ENCODE measurements around the gene GTF2H2.
"Not testable (repeated sequence)": the region's sequence is repeated elsewhere in the genome, so short reads cannot be mapped to it uniquely, and the experiment has no call there.

The GTF2H2 gene

DNA sequence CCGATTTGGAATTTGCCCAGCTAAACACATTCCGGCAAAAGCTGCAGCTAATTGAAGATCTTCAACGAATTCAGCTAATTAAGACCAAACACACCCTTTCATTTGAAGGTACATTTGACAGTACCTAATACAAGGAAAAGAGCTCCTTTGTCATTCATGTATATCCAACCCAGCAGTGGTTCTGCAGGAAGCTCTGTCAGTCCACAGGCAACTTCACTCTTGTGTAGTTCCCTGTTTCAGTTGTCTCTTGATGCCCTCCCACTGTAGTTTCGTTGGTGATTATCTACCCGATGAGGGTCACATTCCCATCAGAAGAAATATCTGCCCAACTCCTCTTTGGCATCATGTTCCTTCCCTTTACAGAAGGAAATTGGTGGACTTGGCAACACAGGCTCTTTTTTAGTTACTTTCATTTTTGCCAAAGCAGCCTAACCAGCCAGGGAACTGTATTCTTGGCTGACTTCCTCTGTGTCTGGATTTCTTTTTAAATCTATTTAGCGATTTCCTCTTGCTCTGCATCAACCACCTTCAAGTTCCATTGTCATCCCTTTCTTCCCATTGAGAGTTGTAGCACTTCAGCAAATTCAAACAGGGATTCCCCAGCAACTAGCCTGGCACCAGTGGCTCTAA, 49.0 kb downstream of the GTF2H2 start:
- not testable (repeated sequence) for H3K4me3 ChIP-seq (ENCODE audit: low read depth, low read length); DNase-seq (ENCODE audit: low read depth)

GRCh38 chr5:71014176-71014575, 53.3 kb downstream of the GTF2H2 start:
- no peak for DNase-seq (ENCODE audit: low read depth)
- TF ChIP-seq CTCF (conservative IDR thresholded peaks at IDR 0.05; ENCODE audit: low read depth, low read length) = no peak
- no peak overlapping the region for H3K4me3 ChIP-seq (ENCODE audit: low read depth, low read length)

- TF ChIP-seq CTCF (conservative IDR thresholded peaks at IDR 0.05; ENCODE audit: low read depth, low read length) = no peak
- no peak overlapping the region for H3K4me3 ChIP-seq (ENCODE audit: low read depth, low read length)
- DNase-seq (ENCODE audit: low read depth) = no peak
Observed at GRCh38 chr5:71013575-71013974, 53.9 kb downstream of the GTF2H2 start.

DNA sequence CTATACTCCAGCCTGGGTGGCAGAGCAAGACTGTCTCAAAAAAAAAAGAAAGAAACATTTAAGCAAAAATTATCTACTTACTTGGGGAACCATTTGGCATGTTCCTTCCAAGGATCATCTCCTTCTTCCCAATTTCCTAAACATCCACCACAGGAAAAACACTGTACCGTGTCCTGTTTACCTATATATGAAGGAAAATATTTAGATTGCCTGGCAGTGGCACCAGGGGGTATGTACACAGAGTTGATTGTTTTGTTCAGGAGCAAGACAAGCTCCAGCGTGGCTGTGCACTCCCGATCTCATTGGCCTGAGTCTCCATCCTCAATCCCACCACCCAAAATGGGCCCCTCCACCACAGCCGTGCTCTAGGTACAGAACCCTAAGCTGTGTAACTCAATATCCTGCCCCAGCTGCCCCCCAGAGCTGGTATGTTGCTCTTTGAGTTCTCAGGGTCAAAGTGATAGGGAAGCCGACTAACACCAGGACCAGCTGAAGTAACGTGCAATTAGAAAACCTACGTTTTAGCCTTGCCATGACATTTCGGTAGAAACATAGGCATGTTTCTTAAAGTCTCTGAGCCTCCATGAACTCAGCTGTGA, 56.2 kb downstream of the GTF2H2 start:
- TF ChIP-seq CTCF (conservative IDR thresholded peaks at IDR 0.05; ENCODE audit: low read depth, low read length) = no peak
- H3K4me3 ChIP-seq (ENCODE audit: low read depth, low read length) = no peak overlapping the region
- DNase-seq (ENCODE audit: low read depth) = no peak

DNA sequence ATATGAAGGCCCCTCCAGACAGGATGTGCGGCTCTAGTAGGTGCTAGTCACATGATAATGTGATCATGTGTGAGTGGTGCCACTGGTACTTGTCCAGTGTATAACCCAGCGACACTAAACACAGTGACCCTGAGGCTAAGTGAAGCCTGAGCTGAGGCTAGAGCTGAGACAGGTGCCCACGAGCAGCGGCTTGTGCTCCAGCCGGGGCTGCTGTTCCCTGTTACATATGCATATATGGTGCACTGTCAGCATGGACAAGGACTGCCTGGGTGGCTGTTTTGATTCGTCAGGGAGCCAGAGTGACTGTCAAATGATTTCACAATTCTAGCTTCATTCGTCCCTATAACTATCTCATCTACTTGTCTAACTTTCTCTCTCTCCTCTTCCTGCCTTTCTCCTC, 60.5 kb downstream of the GTF2H2 start:
- not testable (repeated sequence) for H3K4me3 ChIP-seq (ENCODE audit: low read depth, low read length); DNase-seq (ENCODE audit: low read depth)

All from choroid plexus epithelial cell (primary cell).